ENCODE data around the gene TMEM106C. TPM values are rescaled to one million over a fixed set of nuclear protein-coding genes. Genes with fewer than 3 reads are reported as not detected.

TMEM106C gene
- total RNA-seq, 1 experiment from 2014 or later = 48.3 TPM

GRCh38 chr12:47946413-47947323 is 16.7 kb upstream of the TMEM106C start (continued):
- TF ChIP-seq ZNF396 (CRISPR knock-in tag; IDR thresholded peaks at IDR 0.05; ENCODE audit: borderline replicate concordance) (no peak), RORB (CRISPR knock-in tag; IDR thresholded peaks at IDR 0.05) (no peak), USF1 (CRISPR knock-in tag; IDR thresholded peaks at IDR 0.05) (no peak), JAZF1 (CRISPR knock-in tag; IDR thresholded peaks at IDR 0.05) (no peak), AFF4 (CRISPR knock-in tag; IDR thresholded peaks at IDR 0.05; ENCODE audit: borderline replicate concordance) (no peak)
- TF ChIP-seq, protein P1, sequence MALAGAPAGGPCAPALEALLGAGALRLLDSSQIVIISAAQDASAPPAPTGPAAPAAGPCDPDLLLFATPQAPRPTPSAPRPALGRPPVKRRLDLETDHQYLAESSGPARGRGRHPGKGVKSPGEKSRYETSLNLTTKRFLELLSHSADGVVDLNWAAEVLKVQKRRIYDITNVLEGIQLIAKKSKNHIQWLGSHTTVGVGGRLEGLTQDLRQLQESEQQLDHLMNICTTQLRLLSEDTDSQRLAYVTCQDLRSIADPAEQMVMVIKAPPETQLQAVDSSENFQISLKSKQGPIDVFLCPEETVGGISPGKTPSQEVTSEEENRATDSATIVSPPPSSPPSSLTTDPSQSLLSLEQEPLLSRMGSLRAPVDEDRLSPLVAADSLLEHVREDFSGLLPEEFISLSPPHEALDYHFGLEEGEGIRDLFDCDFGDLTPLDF (CRISPR knock-in tag; IDR thresholded peaks at IDR 0.05) = no peak

DNA sequence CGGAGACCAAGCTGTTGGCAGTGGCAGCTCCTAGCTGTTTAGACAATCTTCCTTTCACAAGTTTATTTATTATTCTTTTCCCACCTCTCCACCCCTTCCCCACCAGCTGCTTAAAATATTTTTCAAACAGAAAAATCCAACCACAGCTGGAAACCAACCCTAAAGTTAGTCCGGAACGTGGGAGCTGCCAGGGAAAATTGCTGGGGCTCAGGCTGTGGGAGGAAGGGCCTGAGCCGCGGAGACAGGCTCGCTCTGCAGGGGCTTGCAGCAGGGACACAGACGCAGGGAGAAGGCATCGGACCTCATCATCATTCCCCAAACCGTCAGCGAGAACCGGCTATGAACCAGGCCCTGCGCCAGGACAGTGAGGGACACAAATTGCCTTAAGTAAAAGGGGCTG is 16.1 kb upstream of the TMEM106C start:
- Mint-ChIP-seq H3K4me1 (peaks cover 13% of the 10 kb centered on the region), H3K4me3 (no peak overlapping the region), H3K27ac (no peak overlapping the region), H3K36me3 (no peaks in the 10 kb centered on the region), H3K27me3 (ENCODE audit: low read depth) (peaks cover 16% of the 10 kb centered on the region), H3K9me3 (no peaks in the 10 kb centered on the region)
- ChIA-PET POLR2A (interaction anchor here (0.9 kb wide), 1 partner anchor 42 kb away, joined by 3 read pairs; no protein-coding TSS in a partner anchor), CTCF (interaction anchor here (0.7 to 2.5 kb wide), 9 partner anchors 12 to 242 kb away, joined by 3 to 20 read pairs (median 4); partner anchors contain the start of genes TMEM106C and VDR)
- DNase-seq (ENCODE audit: low spot score) (no peak), ATAC-seq (no peak)
- TF ChIP-seq GABPB1 (CRISPR knock-in tag; IDR thresholded peaks at IDR 0.05) (no peak), HMGA2 (CRISPR knock-in tag; IDR thresholded peaks at IDR 0.05) (no peak), SMAD4 (CRISPR knock-in tag; IDR thresholded peaks at IDR 0.05) (no peak), ETV6 (CRISPR knock-in tag; IDR thresholded peaks at IDR 0.05) (no peak), ZNF396 (CRISPR knock-in tag; IDR thresholded peaks at IDR 0.05; ENCODE audit: borderline replicate concordance) (no peak), RORB (CRISPR knock-in tag; IDR thresholded peaks at IDR 0.05) (no peak), CBFB (CRISPR knock-in tag; IDR thresholded peaks at IDR 0.05; ENCODE audit: low read depth) (no peak), OVOL2 (CRISPR knock-in tag; IDR thresholded peaks at IDR 0.05; ENCODE audit: borderline replicate concordance) (no peak), PRDM15 (CRISPR knock-in tag; IDR thresholded peaks at IDR 0.05) (no peak)
- TF ChIP-seq, protein P2, sequence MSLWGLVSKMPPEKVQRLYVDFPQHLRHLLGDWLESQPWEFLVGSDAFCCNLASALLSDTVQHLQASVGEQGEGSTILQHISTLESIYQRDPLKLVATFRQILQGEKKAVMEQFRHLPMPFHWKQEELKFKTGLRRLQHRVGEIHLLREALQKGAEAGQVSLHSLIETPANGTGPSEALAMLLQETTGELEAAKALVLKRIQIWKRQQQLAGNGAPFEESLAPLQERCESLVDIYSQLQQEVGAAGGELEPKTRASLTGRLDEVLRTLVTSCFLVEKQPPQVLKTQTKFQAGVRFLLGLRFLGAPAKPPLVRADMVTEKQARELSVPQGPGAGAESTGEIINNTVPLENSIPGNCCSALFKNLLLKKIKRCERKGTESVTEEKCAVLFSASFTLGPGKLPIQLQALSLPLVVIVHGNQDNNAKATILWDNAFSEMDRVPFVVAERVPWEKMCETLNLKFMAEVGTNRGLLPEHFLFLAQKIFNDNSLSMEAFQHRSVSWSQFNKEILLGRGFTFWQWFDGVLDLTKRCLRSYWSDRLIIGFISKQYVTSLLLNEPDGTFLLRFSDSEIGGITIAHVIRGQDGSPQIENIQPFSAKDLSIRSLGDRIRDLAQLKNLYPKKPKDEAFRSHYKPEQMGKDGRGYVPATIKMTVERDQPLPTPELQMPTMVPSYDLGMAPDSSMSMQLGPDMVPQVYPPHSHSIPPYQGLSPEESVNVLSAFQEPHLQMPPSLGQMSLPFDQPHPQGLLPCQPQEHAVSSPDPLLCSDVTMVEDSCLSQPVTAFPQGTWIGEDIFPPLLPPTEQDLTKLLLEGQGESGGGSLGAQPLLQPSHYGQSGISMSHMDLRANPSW (CRISPR knock-in tag; conservative IDR thresholded peaks at IDR 0.05; ENCODE audit: low read depth) = no peak
- TF ChIP-seq, protein P3, sequence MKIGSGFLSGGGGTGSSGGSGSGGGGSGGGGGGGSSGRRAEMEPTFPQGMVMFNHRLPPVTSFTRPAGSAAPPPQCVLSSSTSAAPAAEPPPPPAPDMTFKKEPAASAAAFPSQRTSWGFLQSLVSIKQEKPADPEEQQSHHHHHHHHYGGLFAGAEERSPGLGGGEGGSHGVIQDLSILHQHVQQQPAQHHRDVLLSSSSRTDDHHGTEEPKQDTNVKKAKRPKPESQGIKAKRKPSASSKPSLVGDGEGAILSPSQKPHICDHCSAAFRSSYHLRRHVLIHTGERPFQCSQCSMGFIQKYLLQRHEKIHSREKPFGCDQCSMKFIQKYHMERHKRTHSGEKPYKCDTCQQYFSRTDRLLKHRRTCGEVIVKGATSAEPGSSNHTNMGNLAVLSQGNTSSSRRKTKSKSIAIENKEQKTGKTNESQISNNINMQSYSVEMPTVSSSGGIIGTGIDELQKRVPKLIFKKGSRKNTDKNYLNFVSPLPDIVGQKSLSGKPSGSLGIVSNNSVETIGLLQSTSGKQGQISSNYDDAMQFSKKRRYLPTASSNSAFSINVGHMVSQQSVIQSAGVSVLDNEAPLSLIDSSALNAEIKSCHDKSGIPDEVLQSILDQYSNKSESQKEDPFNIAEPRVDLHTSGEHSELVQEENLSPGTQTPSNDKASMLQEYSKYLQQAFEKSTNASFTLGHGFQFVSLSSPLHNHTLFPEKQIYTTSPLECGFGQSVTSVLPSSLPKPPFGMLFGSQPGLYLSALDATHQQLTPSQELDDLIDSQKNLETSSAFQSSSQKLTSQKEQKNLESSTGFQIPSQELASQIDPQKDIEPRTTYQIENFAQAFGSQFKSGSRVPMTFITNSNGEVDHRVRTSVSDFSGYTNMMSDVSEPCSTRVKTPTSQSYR (CRISPR knock-in tag; IDR thresholded peaks at IDR 0.05) = no peak
